ENCODE data around the gene PPP1R37.

The PPP1R37 gene

DNA sequence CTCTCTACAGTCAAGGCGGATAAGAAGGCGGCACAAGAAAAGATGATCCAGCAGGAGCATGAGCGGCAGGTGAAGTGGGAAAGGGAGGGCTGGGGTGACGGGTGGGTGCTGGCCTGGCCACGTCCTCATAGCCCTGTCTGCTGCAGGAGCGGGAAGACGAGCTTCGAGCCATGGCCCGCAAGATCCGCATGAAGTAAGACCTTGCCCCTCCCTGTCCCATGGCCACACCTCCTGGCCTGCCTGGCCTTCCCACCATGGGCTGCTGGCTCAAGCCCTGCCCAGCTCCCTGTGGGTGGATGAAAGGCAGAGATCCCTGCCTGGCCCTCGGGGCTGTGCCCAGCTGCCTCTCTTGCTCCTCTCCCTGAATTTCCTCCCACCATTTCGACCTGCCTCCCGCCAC lies 23.9 kb upstream of the PPP1R37 start:
- Histone ChIP-seq H3K27ac (ENCODE audit: low read depth, low read length) (peak overlapping the region; percentile 40; the same call in 1 of the 2 replicates), H3K4me2 (ENCODE audit: low read length) (no peak overlapping the region), H3K9me2 (replicated peaks; ENCODE audit: control insufficient read depth, low read length) (no peaks in the 10 kb centered on the region), H3K9me3 (ENCODE audit: control insufficient read depth, insufficient read depth, low read length) (no peaks in the 10 kb centered on the region), H3K36me3 (ENCODE audit: control insufficient read depth, low read length) (peaks cover 82% of the 10 kb centered on the region), H4K20me1 (ENCODE audit: control insufficient read depth, insufficient read depth, low read depth, low read length) (peaks cover 4% of the 10 kb centered on the region; the same call in 1 of the 2 replicates), H3K79me2 (ENCODE audit: control insufficient read depth, low read length) (peaks cover 43% of the 10 kb centered on the region), H3K27me3 (ENCODE audit: control insufficient read depth, low read length) (no peaks in the 10 kb centered on the region), H3F3A (ENCODE audit: control insufficient read depth, insufficient read depth) (peaks cover 16% of the 10 kb centered on the region; the same call in 1 of the 2 replicates), H3K4me3 (ENCODE audit: low read length) (no peak overlapping the region), H3K4me1 (ENCODE audit: control insufficient read depth, low read length) (peaks cover 38% of the 10 kb centered on the region)
- TF ChIP-seq, protein P1, sequence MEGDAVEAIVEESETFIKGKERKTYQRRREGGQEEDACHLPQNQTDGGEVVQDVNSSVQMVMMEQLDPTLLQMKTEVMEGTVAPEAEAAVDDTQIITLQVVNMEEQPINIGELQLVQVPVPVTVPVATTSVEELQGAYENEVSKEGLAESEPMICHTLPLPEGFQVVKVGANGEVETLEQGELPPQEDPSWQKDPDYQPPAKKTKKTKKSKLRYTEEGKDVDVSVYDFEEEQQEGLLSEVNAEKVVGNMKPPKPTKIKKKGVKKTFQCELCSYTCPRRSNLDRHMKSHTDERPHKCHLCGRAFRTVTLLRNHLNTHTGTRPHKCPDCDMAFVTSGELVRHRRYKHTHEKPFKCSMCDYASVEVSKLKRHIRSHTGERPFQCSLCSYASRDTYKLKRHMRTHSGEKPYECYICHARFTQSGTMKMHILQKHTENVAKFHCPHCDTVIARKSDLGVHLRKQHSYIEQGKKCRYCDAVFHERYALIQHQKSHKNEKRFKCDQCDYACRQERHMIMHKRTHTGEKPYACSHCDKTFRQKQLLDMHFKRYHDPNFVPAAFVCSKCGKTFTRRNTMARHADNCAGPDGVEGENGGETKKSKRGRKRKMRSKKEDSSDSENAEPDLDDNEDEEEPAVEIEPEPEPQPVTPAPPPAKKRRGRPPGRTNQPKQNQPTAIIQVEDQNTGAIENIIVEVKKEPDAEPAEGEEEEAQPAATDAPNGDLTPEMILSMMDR (IDR thresholded peaks at IDR 0.05; ENCODE audit: low read depth, low read length, poor library complexity, severe bottlenecking), result no peak
- no peak for TF ChIP-seq EZH2phosphoT487 (IDR thresholded peaks at IDR 0.05; ENCODE audit: borderline replicate concordance, low read length)

DNA sequence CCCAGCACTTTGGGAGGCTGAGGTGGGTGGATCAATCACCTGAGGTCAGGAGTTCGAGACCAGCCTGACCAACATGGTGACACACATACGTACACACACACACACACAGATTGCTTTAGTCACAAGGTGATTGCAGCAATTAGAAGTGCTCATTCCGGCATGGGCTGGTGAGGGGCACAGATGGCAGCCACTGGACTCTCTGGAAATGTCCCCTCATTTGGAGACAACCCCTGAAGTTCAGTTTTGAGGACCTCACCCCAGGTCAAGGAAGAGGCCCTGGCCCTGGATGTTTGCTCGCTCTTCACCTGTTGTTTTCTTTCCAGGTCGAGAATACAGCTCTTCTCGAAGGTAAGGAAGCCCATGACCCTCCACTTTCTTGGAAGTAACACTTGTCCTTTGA lies 22.8 kb upstream of the PPP1R37 start:
- H3K4me3 ChIP-seq (ENCODE audit: low read length), result no peak overlapping the region
- H3K36me3 ChIP-seq (ENCODE audit: control insufficient read depth, low read length), result peaks cover 84% of the 10 kb centered on the region
- H3K27ac ChIP-seq (ENCODE audit: low read depth, low read length), result peak overlapping the region; percentile 5; the same call in 1 of the 2 replicates
- H4K20me1 ChIP-seq (ENCODE audit: control insufficient read depth, insufficient read depth, low read depth, low read length), result peaks cover 14% of the 10 kb centered on the region
- H3K4me2 ChIP-seq (ENCODE audit: low read length), result no peak overlapping the region
- peaks cover 55% of the 10 kb centered on the region for H3K79me2 ChIP-seq (ENCODE audit: control insufficient read depth, low read length)
- H3K27me3 ChIP-seq (ENCODE audit: control insufficient read depth, low read length), result no peaks in the 10 kb centered on the region
- no peaks in the 10 kb centered on the region for H3K9me2 ChIP-seq (replicated peaks; ENCODE audit: control insufficient read depth, low read length)
- peaks cover 49% of the 10 kb centered on the region for H3K4me1 ChIP-seq (ENCODE audit: control insufficient read depth, low read length)
- no peaks in the 10 kb centered on the region for H3K9me3 ChIP-seq (ENCODE audit: control insufficient read depth, insufficient read depth, low read length)
- TF ChIP-seq, protein P1 (IDR thresholded peaks at IDR 0.05; ENCODE audit: low read depth, low read length, poor library complexity, severe bottlenecking), result no peak
- TF ChIP-seq EZH2phosphoT487 (IDR thresholded peaks at IDR 0.05; ENCODE audit: borderline replicate concordance, low read length), result no peak
- H3F3A ChIP-seq (ENCODE audit: control insufficient read depth, insufficient read depth), result peaks cover 22% of the 10 kb centered on the region

DNA sequence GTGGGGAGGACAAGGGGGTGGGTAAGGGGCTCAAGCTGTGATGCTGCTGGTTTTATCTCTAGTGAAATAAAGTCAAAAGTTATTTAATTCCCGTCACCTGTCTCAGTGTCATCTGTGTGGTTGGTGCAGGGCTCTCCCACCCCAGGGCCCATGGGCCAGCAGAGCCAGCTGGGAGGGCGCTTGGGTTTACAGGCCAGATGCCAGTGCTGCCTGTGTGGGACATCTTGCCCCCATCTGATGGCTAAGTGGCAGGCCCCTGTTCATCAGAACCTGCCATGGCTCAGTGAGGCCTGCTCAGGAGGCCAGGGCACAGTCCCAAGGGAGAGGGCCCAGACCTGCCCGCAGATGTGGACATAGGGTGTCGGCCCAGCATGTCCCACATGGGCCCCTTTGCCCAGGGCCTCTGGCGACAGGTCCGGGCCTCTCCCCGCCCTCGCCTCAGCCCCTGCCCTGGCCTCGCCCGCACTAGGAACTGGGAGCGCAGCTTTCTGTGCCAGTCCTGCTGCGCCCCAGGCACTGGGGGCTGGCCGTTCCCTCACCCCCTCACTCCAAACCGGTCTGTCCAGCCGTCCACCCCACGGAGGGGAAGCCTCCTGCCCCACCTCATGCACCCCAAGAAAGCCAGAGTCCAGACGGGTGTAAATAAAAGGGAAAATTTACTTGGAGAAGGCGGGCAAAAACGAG lies 22.0 kb upstream of the PPP1R37 start:
- no peak for TF ChIP-seq EZH2phosphoT487 (IDR thresholded peaks at IDR 0.05; ENCODE audit: borderline replicate concordance, low read length)
- TF ChIP-seq, protein P1 (IDR thresholded peaks at IDR 0.05; ENCODE audit: low read depth, low read length, poor library complexity, severe bottlenecking), result no peak
- no peaks in the 10 kb centered on the region for H3K9me2 ChIP-seq (replicated peaks; ENCODE audit: control insufficient read depth, low read length)
- H3K4me1 ChIP-seq (ENCODE audit: control insufficient read depth, low read length), result peaks cover 49% of the 10 kb centered on the region
- peaks cover 22% of the 10 kb centered on the region for H3F3A ChIP-seq (ENCODE audit: control insufficient read depth, insufficient read depth)
- H3K27me3 ChIP-seq (ENCODE audit: control insufficient read depth, low read length), result no peaks in the 10 kb centered on the region
- 0 out of 2 replicates have a peak overlapping the region, but pooled peaks have one; percentile 8 for H3K4me2 ChIP-seq (ENCODE audit: low read length)
- peaks cover 14% of the 10 kb centered on the region for H4K20me1 ChIP-seq (ENCODE audit: control insufficient read depth, insufficient read depth, low read depth, low read length)
- peak overlapping the region; percentile 5; the same call in 1 of the 2 replicates for H3K27ac ChIP-seq (ENCODE audit: low read depth, low read length)
- H3K36me3 ChIP-seq (ENCODE audit: control insufficient read depth, low read length), result peaks cover 84% of the 10 kb centered on the region
- no peak overlapping the region for H3K4me3 ChIP-seq (ENCODE audit: low read length)
- H3K79me2 ChIP-seq (ENCODE audit: control insufficient read depth, low read length), result peaks cover 59% of the 10 kb centered on the region
- no peaks in the 10 kb centered on the region for H3K9me3 ChIP-seq (ENCODE audit: control insufficient read depth, insufficient read depth, low read length)
